OCI-LY3 (cell line): ENCODE data around the gene ZRANB1.

Source experiments
- EZH2phosphoT487 ChIP-seq: fragments of 200-600 bp; shearing (Covaris generic); IDR thresholded peaks from 2 replicates; pipeline ENCODE4 v1.6.1; 2018; ENCODE audit warnings: antibody characterized with exemption, mixed run types, low read depth
- TF ChIP-seq, protein P1 (sequence below): fragments of 200-600, 300-600 bp; sonication (generic); IDR thresholded peaks from 2 replicates; pipeline ENCODE4 v1.5.1; 2014; ENCODE audit warnings: antibody characterized with exemption, low read length, low read depth

DNA sequence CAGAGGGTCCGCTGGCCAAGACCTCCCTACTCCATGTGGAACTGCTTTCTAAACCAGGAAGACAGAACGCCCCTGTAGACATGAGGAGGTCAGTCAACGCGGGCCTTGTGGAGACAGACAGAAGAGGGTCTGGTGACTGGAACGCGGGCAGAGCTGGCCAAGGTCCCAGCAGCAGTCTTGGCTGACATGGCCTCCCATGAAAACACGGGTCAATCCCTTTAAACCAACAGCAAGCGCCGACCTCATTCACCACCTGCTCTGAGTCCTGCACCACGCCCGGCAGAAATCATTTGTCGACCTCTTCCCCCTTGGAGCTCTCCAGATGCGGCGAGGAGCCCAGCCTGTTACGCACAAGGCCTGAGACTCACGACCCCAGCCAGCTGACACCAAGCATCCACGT is 78.5 kb downstream of the ZRANB1 start:
- TF ChIP-seq, protein P1, sequence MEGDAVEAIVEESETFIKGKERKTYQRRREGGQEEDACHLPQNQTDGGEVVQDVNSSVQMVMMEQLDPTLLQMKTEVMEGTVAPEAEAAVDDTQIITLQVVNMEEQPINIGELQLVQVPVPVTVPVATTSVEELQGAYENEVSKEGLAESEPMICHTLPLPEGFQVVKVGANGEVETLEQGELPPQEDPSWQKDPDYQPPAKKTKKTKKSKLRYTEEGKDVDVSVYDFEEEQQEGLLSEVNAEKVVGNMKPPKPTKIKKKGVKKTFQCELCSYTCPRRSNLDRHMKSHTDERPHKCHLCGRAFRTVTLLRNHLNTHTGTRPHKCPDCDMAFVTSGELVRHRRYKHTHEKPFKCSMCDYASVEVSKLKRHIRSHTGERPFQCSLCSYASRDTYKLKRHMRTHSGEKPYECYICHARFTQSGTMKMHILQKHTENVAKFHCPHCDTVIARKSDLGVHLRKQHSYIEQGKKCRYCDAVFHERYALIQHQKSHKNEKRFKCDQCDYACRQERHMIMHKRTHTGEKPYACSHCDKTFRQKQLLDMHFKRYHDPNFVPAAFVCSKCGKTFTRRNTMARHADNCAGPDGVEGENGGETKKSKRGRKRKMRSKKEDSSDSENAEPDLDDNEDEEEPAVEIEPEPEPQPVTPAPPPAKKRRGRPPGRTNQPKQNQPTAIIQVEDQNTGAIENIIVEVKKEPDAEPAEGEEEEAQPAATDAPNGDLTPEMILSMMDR, result no peak
- no peak for TF ChIP-seq EZH2phosphoT487
